GM12874 (cell line): Measurements from ENCODE around the gene AGGF1.

Experiments
- TF ChIP-seq, protein P1 (sequence below): IDR thresholded peaks from 2 replicates; pipeline ENCODE4 v1.5.1; 2011; ENCODE audit warnings: low read depth, mild to moderate bottlenecking, control low read depth, low read length, moderate library complexity; ENCODE audit not compliant: insufficient read depth

AGGF1 gene, protein sequence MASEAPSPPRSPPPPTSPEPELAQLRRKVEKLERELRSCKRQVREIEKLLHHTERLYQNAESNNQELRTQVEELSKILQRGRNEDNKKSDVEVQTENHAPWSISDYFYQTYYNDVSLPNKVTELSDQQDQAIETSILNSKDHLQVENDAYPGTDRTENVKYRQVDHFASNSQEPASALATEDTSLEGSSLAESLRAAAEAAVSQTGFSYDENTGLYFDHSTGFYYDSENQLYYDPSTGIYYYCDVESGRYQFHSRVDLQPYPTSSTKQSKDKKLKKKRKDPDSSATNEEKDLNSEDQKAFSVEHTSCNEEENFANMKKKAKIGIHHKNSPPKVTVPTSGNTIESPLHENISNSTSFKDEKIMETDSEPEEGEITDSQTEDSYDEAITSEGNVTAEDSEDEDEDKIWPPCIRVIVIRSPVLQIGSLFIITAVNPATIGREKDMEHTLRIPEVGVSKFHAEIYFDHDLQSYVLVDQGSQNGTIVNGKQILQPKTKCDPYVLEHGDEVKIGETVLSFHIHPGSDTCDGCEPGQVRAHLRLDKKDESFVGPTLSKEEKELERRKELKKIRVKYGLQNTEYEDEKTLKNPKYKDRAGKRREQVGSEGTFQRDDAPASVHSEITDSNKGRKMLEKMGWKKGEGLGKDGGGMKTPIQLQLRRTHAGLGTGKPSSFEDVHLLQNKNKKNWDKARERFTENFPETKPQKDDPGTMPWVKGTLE

DNA sequence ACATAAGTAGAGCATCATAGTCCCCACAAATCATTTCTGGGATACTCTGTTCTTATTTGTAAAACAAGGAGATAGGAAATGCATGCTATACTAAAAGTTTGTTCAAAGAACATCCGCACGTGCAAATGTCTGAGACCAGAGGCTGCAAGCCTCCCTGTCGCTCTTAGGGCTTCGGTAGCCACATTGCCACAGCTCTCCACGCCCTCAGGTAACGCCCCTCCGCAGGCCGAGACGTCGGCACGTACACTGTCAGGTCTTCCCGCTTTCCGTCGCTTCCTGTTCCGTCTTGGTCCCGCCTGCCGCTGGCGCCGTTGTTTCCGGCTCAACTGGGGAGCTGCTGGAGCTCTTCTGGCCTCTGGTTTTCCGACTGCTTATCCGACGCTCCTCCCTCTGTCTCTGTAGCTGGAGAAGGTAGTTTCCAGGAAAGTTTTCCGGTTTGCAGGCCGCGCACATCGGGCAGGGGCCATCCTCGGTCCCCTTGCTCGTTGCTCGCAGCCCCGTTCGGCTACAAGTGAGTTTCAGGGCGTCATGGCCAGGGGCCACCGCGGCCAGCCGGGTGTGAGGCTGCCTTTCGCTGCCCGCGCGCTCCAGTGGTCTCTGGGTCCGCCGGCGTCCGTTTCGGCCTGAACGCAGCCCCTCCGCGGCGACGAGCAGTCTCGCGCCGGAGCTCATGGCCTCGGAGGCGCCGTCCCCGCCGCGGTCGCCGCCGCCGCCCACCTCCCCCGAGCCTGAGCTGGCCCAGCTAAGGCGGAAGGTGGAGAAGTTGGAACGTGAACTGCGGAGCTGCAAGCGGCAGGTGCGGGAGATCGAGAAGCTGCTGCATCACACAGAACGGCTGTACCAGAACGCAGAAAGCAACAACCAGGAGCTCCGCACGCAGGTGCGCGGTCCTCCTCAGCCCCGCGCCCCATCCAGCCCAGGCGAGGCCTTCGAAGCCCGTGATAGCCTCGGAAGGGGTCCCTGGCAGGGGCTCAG, at the start of gene AGGF1:
TSS of gene AGGF1 (plus strand) at position 308 of the 975 bp plus-strand sequence. CDS start at position 671, 363 bp downstream.
- TF ChIP-seq, protein P1, sequence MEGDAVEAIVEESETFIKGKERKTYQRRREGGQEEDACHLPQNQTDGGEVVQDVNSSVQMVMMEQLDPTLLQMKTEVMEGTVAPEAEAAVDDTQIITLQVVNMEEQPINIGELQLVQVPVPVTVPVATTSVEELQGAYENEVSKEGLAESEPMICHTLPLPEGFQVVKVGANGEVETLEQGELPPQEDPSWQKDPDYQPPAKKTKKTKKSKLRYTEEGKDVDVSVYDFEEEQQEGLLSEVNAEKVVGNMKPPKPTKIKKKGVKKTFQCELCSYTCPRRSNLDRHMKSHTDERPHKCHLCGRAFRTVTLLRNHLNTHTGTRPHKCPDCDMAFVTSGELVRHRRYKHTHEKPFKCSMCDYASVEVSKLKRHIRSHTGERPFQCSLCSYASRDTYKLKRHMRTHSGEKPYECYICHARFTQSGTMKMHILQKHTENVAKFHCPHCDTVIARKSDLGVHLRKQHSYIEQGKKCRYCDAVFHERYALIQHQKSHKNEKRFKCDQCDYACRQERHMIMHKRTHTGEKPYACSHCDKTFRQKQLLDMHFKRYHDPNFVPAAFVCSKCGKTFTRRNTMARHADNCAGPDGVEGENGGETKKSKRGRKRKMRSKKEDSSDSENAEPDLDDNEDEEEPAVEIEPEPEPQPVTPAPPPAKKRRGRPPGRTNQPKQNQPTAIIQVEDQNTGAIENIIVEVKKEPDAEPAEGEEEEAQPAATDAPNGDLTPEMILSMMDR, result no peak

- TF ChIP-seq, protein P1, result no peak
Measured at GRCh38 chr5:76980518-76981144, 49.6 kb upstream of the AGGF1 start.

- TF ChIP-seq, protein P1, result no peak
Measured at GRCh38 chr5:76982450-76982849, 47.8 kb upstream of the AGGF1 start.

DNA sequence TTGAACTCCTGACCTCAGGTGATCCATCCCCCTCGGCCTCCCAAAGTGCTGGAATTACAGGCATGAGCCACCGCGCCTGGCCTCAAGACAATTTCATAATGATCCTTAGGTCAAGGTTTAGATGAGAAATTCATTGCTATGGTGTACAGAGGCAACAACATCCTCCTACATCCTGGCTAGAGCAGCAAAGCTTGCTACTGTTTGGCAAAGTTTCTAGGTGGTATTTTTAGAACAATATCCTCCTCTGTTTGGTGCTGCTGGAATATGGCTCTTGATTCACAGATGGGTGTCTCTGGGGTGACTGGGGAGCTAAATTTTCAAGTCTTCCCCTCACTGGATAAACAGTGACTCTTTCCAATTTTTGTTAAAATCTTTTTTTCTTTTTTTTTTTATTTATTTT, 46.7 kb upstream of the AGGF1 start:
- TF ChIP-seq, protein P1, result no peak

GRCh38 chr5:76986825-76987526, 43.2 kb upstream of the AGGF1 start:
- TF ChIP-seq, protein P1, result no peak

GRCh38 chr5:76990899-76991459, 39.2 kb upstream of the AGGF1 start:
- TF ChIP-seq, protein P1, result no peak
